ENCODE results near the gene NCOR1. TPM values are rescaled to one million over a fixed set of nuclear protein-coding genes. Genes with fewer than 3 reads are reported as not detected.

Gene NCOR1
- total RNA-seq, 1 experiment from 2014 or later = 124 TPM

DNA sequence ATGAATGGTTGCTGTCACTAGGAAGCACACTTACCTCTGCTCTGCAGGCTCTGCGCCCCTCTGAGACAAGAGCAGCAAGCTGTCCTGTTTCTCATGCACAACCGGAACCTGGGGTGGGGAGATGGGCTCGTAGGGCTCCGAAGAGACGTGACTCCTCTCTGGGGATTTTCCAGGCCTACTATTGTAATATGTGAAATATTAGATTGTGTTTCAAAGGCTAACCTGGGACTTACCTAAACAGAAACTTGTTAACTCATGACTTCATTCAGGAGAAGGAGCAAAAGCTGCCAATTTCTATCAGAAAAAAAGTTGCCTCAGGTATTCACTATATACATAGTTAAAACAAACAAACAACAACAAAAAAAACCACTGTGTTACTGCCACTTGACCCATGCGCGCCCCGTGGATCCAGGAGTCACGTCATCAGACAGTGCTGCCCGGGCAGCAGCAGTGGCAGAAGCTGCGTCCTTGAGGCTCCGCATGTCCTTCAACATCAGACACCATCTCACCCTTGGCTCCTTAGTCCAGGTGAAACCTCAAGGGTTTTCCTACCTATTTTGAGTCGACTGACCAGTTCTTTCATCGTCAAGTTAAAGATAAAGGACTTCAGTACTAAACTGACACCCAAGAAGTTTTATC lies 166.4 kb downstream of the NCOR1 start:
- Mint-ChIP-seq H3K9me3 (no peaks in the 10 kb centered on the region), H3K27ac (peak overlapping the region; percentile 26; the same call in 1 of the 2 replicates), H3K27me3 (ENCODE audit: low read depth) (no peaks in the 10 kb centered on the region), H3K4me3 (no peak overlapping the region), H3K4me1 (peaks cover 12% of the 10 kb centered on the region), H3K36me3 (peaks cover 38% of the 10 kb centered on the region)
- ChIA-PET CTCF (no interaction called here), POLR2A (no interaction called here)
- TF ChIP-seq TEAD4 (CRISPR knock-in tag; IDR thresholded peaks at IDR 0.05) (no peak), ZNF396 (CRISPR knock-in tag; IDR thresholded peaks at IDR 0.05; ENCODE audit: borderline replicate concordance) (no peak), OVOL2 (CRISPR knock-in tag; IDR thresholded peaks at IDR 0.05; ENCODE audit: borderline replicate concordance) (no peak), ZNF263 (CRISPR knock-in tag; IDR thresholded peaks at IDR 0.05; ENCODE audit: low read depth) (no peak), TEAD1 (CRISPR knock-in tag; IDR thresholded peaks at IDR 0.05) (no peak), NFYB (CRISPR knock-in tag; conservative IDR thresholded peaks at IDR 0.05; ENCODE audit: low read depth) (no peak)
- TF ChIP-seq, protein P1, sequence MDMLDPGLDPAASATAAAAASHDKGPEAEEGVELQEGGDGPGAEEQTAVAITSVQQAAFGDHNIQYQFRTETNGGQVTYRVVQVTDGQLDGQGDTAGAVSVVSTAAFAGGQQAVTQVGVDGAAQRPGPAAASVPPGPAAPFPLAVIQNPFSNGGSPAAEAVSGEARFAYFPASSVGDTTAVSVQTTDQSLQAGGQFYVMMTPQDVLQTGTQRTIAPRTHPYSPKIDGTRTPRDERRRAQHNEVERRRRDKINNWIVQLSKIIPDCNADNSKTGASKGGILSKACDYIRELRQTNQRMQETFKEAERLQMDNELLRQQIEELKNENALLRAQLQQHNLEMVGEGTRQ (CRISPR knock-in tag; IDR thresholded peaks at IDR 0.05) = no peak
- TF ChIP-seq, protein P2, sequence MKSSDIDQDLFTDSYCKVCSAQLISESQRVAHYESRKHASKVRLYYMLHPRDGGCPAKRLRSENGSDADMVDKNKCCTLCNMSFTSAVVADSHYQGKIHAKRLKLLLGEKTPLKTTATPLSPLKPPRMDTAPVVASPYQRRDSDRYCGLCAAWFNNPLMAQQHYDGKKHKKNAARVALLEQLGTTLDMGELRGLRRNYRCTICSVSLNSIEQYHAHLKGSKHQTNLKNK (CRISPR knock-in tag; IDR thresholded peaks at IDR 0.05) = no peak
- TF ChIP-seq, protein P3, sequence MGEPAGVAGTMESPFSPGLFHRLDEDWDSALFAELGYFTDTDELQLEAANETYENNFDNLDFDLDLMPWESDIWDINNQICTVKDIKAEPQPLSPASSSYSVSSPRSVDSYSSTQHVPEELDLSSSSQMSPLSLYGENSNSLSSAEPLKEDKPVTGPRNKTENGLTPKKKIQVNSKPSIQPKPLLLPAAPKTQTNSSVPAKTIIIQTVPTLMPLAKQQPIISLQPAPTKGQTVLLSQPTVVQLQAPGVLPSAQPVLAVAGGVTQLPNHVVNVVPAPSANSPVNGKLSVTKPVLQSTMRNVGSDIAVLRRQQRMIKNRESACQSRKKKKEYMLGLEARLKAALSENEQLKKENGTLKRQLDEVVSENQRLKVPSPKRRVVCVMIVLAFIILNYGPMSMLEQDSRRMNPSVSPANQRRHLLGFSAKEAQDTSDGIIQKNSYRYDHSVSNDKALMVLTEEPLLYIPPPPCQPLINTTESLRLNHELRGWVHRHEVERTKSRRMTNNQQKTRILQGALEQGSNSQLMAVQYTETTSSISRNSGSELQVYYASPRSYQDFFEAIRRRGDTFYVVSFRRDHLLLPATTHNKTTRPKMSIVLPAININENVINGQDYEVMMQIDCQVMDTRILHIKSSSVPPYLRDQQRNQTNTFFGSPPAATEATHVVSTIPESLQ (CRISPR knock-in tag; IDR thresholded peaks at IDR 0.05) = no peak
- TF ChIP-seq, protein P4, sequence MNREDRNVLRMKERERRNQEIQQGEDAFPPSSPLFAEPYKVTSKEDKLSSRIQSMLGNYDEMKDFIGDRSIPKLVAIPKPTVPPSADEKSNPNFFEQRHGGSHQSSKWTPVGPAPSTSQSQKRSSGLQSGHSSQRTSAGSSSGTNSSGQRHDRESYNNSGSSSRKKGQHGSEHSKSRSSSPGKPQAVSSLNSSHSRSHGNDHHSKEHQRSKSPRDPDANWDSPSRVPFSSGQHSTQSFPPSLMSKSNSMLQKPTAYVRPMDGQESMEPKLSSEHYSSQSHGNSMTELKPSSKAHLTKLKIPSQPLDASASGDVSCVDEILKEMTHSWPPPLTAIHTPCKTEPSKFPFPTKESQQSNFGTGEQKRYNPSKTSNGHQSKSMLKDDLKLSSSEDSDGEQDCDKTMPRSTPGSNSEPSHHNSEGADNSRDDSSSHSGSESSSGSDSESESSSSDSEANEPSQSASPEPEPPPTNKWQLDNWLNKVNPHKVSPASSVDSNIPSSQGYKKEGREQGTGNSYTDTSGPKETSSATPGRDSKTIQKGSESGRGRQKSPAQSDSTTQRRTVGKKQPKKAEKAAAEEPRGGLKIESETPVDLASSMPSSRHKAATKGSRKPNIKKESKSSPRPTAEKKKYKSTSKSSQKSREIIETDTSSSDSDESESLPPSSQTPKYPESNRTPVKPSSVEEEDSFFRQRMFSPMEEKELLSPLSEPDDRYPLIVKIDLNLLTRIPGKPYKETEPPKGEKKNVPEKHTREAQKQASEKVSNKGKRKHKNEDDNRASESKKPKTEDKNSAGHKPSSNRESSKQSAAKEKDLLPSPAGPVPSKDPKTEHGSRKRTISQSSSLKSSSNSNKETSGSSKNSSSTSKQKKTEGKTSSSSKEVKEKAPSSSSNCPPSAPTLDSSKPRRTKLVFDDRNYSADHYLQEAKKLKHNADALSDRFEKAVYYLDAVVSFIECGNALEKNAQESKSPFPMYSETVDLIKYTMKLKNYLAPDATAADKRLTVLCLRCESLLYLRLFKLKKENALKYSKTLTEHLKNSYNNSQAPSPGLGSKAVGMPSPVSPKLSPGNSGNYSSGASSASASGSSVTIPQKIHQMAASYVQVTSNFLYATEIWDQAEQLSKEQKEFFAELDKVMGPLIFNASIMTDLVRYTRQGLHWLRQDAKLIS (CRISPR knock-in tag; IDR thresholded peaks at IDR 0.05; ENCODE audit: borderline replicate concordance) = no peak
- TF ChIP-seq, protein P5, sequence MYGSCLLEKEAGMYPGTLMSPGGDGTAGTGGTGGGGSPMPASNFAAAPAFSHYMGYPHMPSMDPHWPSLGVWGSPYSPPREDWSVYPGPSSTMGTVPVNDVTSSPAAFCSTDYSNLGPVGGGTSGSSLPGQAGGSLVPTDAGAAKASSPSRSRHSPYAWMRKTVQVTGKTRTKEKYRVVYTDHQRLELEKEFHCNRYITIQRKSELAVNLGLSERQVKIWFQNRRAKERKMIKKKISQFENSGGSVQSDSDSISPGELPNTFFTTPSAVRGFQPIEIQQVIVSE (CRISPR knock-in tag; IDR thresholded peaks at IDR 0.05; ENCODE audit: borderline replicate concordance) = no peak
- TF ChIP-seq, protein P6, sequence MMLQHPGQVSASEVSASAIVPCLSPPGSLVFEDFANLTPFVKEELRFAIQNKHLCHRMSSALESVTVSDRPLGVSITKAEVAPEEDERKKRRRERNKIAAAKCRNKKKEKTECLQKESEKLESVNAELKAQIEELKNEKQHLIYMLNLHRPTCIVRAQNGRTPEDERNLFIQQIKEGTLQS (CRISPR knock-in tag; conservative IDR thresholded peaks at IDR 0.05) = no peak
- TF ChIP-seq, protein P7, sequence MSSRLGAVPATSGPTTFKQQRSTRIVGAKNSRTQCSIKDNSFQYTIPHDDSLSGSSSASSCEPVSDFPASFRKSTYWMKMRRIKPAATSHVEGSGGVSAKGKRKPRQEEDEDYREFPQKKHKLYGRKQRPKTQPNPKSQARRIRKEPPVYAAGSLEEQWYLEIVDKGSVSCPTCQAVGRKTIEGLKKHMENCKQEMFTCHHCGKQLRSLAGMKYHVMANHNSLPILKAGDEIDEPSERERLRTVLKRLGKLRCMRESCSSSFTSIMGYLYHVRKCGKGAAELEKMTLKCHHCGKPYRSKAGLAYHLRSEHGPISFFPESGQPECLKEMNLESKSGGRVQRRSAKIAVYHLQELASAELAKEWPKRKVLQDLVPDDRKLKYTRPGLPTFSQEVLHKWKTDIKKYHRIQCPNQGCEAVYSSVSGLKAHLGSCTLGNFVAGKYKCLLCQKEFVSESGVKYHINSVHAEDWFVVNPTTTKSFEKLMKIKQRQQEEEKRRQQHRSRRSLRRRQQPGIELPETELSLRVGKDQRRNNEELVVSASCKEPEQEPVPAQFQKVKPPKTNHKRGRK (CRISPR knock-in tag; IDR thresholded peaks at IDR 0.05; ENCODE audit: borderline replicate concordance) = no peak
- no peak for DNase-seq (ENCODE audit: low spot score)
- no peak for ATAC-seq

DNA sequence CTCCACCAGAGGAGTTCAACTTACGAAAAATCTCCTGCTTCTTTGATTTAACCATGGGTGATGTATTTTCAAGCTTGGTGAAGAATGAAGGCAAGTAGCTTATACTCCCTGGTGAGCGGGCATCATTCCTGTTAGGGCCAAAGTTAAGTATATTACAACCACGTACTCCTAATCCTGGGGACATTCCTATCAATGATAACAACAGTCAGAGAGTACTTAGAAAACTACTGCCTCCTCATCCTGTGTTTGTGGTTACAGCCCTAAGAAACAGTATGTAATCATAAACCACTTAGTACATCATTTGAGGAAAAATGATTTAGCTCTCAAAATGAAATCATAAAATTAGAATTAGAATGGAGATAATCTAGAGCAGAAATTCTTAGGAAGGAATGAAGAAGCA lies 168.4 kb downstream of the NCOR1 start:
- DNase-seq (ENCODE audit: low spot score) (no peak), ATAC-seq (no peak)
- Mint-ChIP-seq H3K4me3 (no peak overlapping the region), H3K4me1 (peaks cover 22% of the 10 kb centered on the region), H3K27me3 (ENCODE audit: low read depth) (no peaks in the 10 kb centered on the region), H3K27ac (no peak overlapping the region), H3K36me3 (peaks cover 51% of the 10 kb centered on the region), H3K9me3 (no peaks in the 10 kb centered on the region)
- POLR2A ChIA-PET = interaction anchor here (0.9 kb wide), 1 partner anchor 11 kb away, joined by 10 read pairs; no protein-coding TSS in a partner anchor
- CTCF ChIA-PET = no interaction called here
- no peak for TF ChIP-seq SMAD3 (CRISPR knock-in tag; IDR thresholded peaks at IDR 0.05; ENCODE audit: borderline replicate concordance)
- TF ChIP-seq, protein P1 (CRISPR knock-in tag; IDR thresholded peaks at IDR 0.05) = no peak
- TF ChIP-seq, protein P6 (CRISPR knock-in tag; conservative IDR thresholded peaks at IDR 0.05) = no peak
- TF ChIP-seq RORB (CRISPR knock-in tag; IDR thresholded peaks at IDR 0.05) = no peak
- TF ChIP-seq, protein P5 (CRISPR knock-in tag; IDR thresholded peaks at IDR 0.05; ENCODE audit: borderline replicate concordance) = no peak
- no peak for TF ChIP-seq NFE2L1 (CRISPR knock-in tag; IDR thresholded peaks at IDR 0.05)
- no peak for TF ChIP-seq MYBL2 (CRISPR knock-in tag; IDR thresholded peaks at IDR 0.05)
- TF ChIP-seq, protein P3 (CRISPR knock-in tag; IDR thresholded peaks at IDR 0.05) = no peak
- TF ChIP-seq, protein P2 (CRISPR knock-in tag; IDR thresholded peaks at IDR 0.05) = no peak

Measured in WTC11 (cell line).